K562 (cell line): Measurements from ENCODE around the gene PTPN18. TPM values are rescaled to one million over a fixed set of nuclear protein-coding genes. Genes with fewer than 3 reads are reported as not detected.
A peak's percentile ranks its signal among the peaks of the same experiment; 100 is the strongest.

Experiments
- CBX3 ChIP-seq, 2 experiments: IDR thresholded peaks; 1 replicate in 1 of 2; 2 replicates in 1 of 2; pipeline ENCODE4 v1.6.1; 2012; ENCODE audit warnings: inconsistent platforms in 2 of 2, low read length in 2 of 2, borderline replicate concordance in 1 of 2, control low read depth in 1 of 2
- CC2D1A ChIP-seq: fragments of 450-650 bp; IDR thresholded peaks from 2 replicates; pipeline ENCODE4 v1.6.1; 2017; ENCODE audit warnings: mild to moderate bottlenecking
- DMBX1 ChIP-seq: fragments of 250-450 bp; sonication (Bioruptor Pico); IDR thresholded peaks from 2 replicates; pipeline ENCODE4 v1.8.0; 2022; ENCODE audit warnings: inconsistent platforms, mild to moderate bottlenecking, moderate library complexity, borderline replicate concordance
- EP300 ChIP-seq: IDR thresholded peaks from 2 replicates; pipeline ENCODE4 v1.6.1; 2012; ENCODE audit warnings: low read length, improper control_type of control experiment
- RB1 ChIP-seq: fragments of 450-650 bp; IDR thresholded peaks from 2 replicates; pipeline ENCODE4 v1.6.1; 2017; ENCODE audit warnings: low read depth, mild to moderate bottlenecking
- RBM14 ChIP-seq: fragments of 200-400 bp; formaldehyde crosslinking; IDR thresholded peaks from 2 replicates; pipeline ENCODE4 v1.6.1; 2018; ENCODE audit warnings: low read depth, mild to moderate bottlenecking, low read length, moderate library complexity, borderline replicate concordance; ENCODE audit not compliant: insufficient read depth
- RBM22 ChIP-seq: fragments of 200-400 bp; formaldehyde crosslinking; IDR thresholded peaks from 2 replicates; pipeline ENCODE4 v1.6.1; 2018; ENCODE audit warnings: low read length, low read depth; ENCODE audit not compliant: poor library complexity, severe bottlenecking
- SP2 ChIP-seq: IDR thresholded peaks from 2 replicates; pipeline ENCODE4 v1.6.1; 2011; ENCODE audit warnings: mild to moderate bottlenecking, low read depth, low read length, moderate library complexity; ENCODE audit not compliant: poor library complexity, severe bottlenecking; ENCODE audit errors: extremely low read depth
- U2AF1 ChIP-seq: fragments of 200-400 bp; formaldehyde crosslinking; optimal IDR thresholded peaks from 2 replicates; pipeline ENCODE3; 2017; ENCODE audit warnings: mild to moderate bottlenecking, low read depth, low read length, moderate library complexity
- ZNF146 ChIP-seq: IDR thresholded peaks from one replicate; pipeline ENCODE4 v1.6.1; 2018; ENCODE audit warnings: missing compliant biosample characterization; ENCODE audit not compliant: unreplicated experiment
- ZNF584 ChIP-seq: fragments of 200-800 bp; sonication (Bioruptor generic); IDR thresholded peaks from 2 replicates; pipeline ENCODE4 v1.6.1; 2016; ENCODE audit warnings: low read depth, mild to moderate bottlenecking, missing genetic modification characterization, missing compliant biosample characterization
- ZNF589 ChIP-seq: fragments of 200-800 bp; sonication (Bioruptor generic); IDR thresholded peaks from 2 replicates; pipeline ENCODE4 v1.6.1; 2016; ENCODE audit warnings: low read depth, missing genetic modification characterization, missing compliant biosample characterization
- polyA plus RNA-seq, 8 experiments: library from polyadenylated mRNA; depleted of rRNA in 4 of 8; stranded (reverse) in 5 of 8; unstranded in 3 of 8; fragments of >200 nt; fragmentation: Nextera tagmentation in 2 of 8; fragmentation: Illumina TruSeq in 1 of 8; extraction: Ambion mirVana in 2 of 8; extraction: Trizol in 1 of 8; gene quantifications; 2 replicates each; pipeline versions ENCODE4 v1.2.1 to v1.2.3, GENCODE V29; 2011 to 2014; ENCODE audit warnings: inconsistent platforms in 1 of 8, missing spikeins in 1 of 8
- total RNA-seq, 7 experiments: library from RNA; depleted of rRNA in 6 of 7; stranded (reverse); fragments of >200 nt in 6 of 7; fragmentation: Illumina TruSeq in 2 of 7; extraction: Trizol in 2 of 7; gene quantifications; 2 replicates each; pipeline versions ENCODE4 v1.2.1 to v1.2.3, GENCODE V29; 2011 to 2021; ENCODE audit warnings: low replicate concordance in 1 of 7
- TF ChIP-seq, protein P1 (sequence below), 2 experiments: fragments of 450-650 bp; IDR thresholded peaks; 2 replicates each; pipeline ENCODE4 v1.6.1; 2016; ENCODE audit warnings: mild to moderate bottlenecking in 2 of 2, borderline replicate concordance in 1 of 2, low read depth in 1 of 2, moderate library complexity in 1 of 2
- TF ChIP-seq, protein P2 (sequence below): fragments of 250-450 bp; sonication (Bioruptor Pico); IDR thresholded peaks from 2 replicates; pipeline ENCODE4 v1.9.0; 2021; ENCODE audit warnings: mild to moderate bottlenecking
- TF ChIP-seq, protein P3 (sequence below): fragments of 250-450 bp; sonication (Bioruptor Pico); IDR thresholded peaks from 2 replicates; pipeline ENCODE4 v1.5.1; 2021; ENCODE audit warnings: mild to moderate bottlenecking
- TF ChIP-seq, protein P4 (sequence below): fragments of 450-650 bp; formaldehyde crosslinking; IDR thresholded peaks from 2 replicates; pipeline ENCODE4 v1.4.0; 2020; ENCODE audit warnings: mild to moderate bottlenecking, moderate library complexity

Gene PTPN18
- total and polyA plus RNA-seq, 9 of the 15 experiments (the other 6 are each of a cell fraction or from before 2014, with no cell fraction given), result 11.6 to 90.7 (median 49.6) TPM

DNA sequence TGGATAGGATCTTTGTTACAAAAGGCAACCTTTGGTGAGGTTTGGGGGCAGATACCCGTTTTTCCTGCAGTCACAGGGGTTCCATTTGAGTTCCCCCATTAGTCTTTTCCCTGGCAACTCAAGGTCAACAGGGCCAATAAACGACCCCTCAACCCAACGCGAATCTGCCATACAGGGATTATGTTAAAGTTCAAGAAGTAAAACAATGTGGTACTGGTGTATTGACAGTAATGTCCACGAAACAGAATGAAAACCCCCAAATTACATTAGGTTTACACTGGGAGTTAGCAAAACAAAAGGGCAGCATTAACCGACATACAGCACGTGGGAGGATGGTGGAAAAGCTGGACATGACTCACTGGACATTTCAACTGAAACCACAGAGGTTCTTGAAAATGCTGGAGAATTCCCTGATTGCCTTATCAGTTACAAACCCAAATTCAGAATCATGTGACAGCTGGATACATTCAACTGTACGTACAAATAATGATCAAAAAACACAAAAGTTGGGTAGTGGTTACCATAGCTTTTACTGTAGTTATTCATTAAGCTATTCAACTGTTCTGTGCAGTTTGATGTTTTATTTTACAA, 18.0 kb upstream of the PTPN18 start (continued):
- TF ChIP-seq, protein P1, sequence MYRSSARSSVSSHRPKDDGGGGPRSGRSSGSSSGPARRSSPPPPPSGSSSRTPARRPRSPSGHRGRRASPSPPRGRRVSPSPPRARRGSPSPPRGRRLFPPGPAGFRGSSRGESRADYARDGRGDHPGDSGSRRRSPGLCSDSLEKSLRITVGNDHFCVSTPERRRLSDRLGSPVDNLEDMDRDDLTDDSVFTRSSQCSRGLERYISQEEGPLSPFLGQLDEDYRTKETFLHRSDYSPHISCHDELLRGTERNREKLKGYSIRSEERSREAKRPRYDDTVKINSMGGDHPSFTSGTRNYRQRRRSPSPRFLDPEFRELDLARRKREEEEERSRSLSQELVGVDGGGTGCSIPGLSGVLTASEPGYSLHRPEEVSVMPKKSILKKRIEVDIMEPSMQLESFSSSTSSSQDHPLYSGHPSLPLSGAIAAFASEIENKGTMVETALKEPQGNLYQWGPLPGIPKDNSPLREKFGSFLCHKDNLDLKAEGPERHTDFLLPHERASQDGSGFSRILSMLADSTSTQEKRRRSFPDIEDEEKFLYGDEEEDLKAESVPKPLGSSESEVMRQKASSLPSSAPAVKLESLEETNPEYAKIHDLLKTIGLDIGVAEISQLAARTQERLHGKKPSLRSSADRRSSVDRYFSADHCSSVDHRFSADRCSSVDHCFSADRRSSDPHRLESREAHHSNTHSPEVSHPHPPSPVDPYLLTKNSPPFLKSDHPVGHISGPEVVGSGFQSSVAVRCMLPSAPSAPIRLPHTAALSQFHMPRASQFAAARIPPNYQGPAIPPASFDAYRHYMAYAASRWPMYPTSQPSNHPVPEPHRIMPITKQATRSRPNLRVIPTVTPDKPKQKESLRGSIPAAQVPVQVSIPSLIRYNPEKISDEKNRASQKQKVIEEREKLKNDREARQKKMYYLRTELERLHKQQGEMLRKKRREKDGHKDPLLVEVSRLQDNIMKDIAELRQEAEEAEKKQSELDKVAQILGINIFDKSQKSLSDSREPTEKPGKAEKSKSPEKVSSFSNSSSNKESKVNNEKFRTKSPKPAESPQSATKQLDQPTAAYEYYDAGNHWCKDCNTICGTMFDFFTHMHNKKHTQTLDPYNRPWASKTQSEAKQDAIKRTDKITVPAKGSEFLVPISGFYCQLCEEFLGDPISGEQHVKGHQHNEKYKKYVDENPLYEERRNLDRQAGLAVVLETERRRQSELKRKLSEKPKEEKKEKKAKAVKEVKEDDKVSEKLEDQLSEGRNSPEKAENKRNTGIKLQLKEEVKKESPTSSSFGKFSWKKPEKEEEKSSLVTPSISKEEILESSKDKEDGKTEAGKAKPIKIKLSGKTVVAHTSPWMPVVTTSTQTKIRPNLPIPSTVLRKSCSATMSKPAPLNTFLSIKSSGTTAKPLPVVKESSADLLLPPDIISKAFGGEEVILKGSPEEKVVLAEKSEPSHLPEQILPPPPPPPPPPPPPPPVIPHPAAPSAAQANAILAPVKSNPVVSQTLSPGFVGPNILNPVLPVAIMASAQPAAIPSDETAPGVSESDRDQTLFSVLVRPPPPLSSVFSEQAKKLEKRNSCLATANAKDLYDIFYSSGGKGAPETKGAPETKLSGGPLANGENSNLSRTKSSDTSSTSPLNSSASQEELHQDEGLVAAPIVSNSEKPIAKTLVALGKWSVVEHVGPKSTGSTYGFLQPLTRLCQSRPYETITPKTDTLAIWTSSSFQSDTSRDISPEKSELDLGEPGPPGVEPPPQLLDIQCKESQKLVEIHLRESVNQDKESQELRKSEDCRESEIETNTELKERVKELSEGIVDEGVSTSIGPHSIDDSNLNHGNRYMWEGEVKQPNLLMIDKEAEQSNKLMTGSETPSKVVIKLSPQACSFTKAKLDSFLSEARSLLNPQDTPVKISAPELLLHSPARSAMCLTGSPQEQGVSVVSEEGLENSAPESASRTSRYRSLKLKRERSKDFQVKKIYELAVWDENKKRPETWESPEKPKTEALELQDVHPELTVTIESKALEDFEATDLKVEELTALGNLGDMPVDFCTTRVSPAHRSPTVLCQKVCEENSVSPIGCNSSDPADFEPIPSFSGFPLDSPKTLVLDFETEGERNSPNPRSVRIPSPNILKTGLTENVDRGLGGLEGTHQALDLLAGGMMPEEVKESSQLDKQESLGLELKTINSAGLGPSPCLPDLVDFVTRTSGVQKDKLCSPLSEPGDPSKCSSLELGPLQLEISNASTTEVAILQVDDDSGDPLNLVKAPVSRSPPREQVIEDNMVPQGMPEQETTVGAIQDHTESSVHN (IDR thresholded peaks at IDR 0.05; ENCODE audit: borderline replicate concordance in 1 of 2, low read depth in 1 of 2), result 0 out of 4 replicates have a peak, but pooled peaks of 1 of the 2 experiments have one; percentile 32
- TF ChIP-seq, protein P2, sequence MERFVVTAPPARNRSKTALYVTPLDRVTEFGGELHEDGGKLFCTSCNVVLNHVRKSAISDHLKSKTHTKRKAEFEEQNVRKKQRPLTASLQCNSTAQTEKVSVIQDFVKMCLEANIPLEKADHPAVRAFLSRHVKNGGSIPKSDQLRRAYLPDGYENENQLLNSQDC (CRISPR knock-in tag), result no peak
- TF ChIP-seq EP300 (peak; percentile 80), DMBX1 (peak; percentile 77), ZNF146 (CRISPR knock-in tag) (no peak), ZNF589 (CRISPR knock-in tag) (peak; percentile 91), ZNF584 (CRISPR knock-in tag) (peak; percentile 75; the same call in 1 of the 2 replicates), RBM14 (no peak), U2AF1 (no peak), CC2D1A (no peak), SP2 (no peak), CBX3 (IDR thresholded peaks at IDR 0.05; ENCODE audit: borderline replicate concordance in 1 of 2, low read length in 2 of 2) (peak in 1 of 2 experiments; percentile 21; a peak in 1 of 3 replicates), RBM22 (no peak), RB1 (no peak)
- TF ChIP-seq, protein P3, sequence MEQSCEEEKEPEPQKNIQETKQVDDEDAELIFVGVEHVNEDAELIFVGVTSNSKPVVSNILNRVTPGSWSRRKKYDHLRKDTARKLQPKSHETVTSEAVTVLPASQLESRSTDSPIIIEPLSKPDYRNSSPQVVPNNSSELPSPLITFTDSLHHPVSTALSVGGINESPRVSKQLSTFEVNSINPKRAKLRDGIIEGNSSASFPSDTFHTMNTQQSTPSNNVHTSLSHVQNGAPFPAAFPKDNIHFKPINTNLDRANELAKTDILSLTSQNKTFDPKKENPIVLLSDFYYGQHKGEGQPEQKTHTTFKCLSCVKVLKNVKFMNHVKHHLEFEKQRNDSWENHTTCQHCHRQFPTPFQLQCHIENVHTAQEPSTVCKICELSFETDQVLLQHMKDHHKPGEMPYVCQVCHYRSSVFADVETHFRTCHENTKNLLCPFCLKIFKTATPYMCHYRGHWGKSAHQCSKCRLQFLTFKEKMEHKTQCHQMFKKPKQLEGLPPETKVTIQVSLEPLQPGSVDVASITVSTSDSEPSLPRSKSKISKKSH (CRISPR knock-in tag), result no peak
- TF ChIP-seq, protein P4, sequence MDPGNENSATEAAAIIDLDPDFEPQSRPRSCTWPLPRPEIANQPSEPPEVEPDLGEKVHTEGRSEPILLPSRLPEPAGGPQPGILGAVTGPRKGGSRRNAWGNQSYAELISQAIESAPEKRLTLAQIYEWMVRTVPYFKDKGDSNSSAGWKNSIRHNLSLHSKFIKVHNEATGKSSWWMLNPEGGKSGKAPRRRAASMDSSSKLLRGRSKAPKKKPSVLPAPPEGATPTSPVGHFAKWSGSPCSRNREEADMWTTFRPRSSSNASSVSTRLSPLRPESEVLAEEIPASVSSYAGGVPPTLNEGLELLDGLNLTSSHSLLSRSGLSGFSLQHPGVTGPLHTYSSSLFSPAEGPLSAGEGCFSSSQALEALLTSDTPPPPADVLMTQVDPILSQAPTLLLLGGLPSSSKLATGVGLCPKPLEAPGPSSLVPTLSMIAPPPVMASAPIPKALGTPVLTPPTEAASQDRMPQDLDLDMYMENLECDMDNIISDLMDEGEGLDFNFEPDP (CRISPR knock-in tag), result no peak
